Naive B cell (primary cell): ENCODE results near the gene PITPNC1. TPM values are rescaled to one million over a fixed set of nuclear protein-coding genes. Genes with fewer than 3 reads are reported as not detected.

ENCODE experiments used
- ATAC-seq, 2 donors: fragments of 150-1000 bp; cut with Tn5 transposase; 2 replicates each; pipeline ENCODE4 v1.10.0; 2021; ENCODE audit warnings: low read depth in 2 of 2, mild to moderate bottlenecking in 2 of 2, moderate library complexity in 2 of 2
- DNase-seq: peaks from one replicate; pipeline ENCODE4 v3.0.0; 2022
- H3K27ac Mint-ChIP-seq, 6 donors: one replicate each; pipeline ENCODE4 v1.8.0; 2020 to 2022; ENCODE audit warnings: mild to moderate bottlenecking in 6 of 6, mixed read lengths in 6 of 6, moderate library complexity in 5 of 6, inconsistent platforms in 2 of 6
- H3K27me3 Mint-ChIP-seq, 3 donors: one replicate each; pipeline ENCODE4 v1.8.0; 2021 to 2022; ENCODE audit warnings: mixed read lengths in 3 of 3, mild to moderate bottlenecking in 1 of 3
- H3K36me3 Mint-ChIP-seq, 2 donors: one replicate each; pipeline ENCODE4 v1.8.0; 2020 to 2022; ENCODE audit warnings: mixed read lengths in 2 of 2, inconsistent platforms in 1 of 2, mild to moderate bottlenecking in 1 of 2
- H3K4me1 Mint-ChIP-seq, 3 donors: one replicate each; pipeline ENCODE4 v1.8.0; 2020 to 2022; ENCODE audit warnings: mixed read lengths in 3 of 3, inconsistent platforms in 1 of 3, mild to moderate bottlenecking in 1 of 3, moderate library complexity in 1 of 3
- H3K4me3 Mint-ChIP-seq, 8 donors: one replicate each; pipeline ENCODE4 v1.8.0; 2020 to 2022; ENCODE audit warnings: mild to moderate bottlenecking in 8 of 8, mixed read lengths in 8 of 8, moderate library complexity in 8 of 8, inconsistent platforms in 2 of 8
- H3K9me3 Mint-ChIP-seq, 7 donors: one replicate each; pipeline ENCODE4 v1.8.0; 2020 to 2022; ENCODE audit warnings: mixed read lengths in 7 of 7, mild to moderate bottlenecking in 5 of 7, inconsistent platforms in 2 of 7, moderate library complexity in 1 of 7
- polyA plus RNA-seq, 6 donors: library from polyadenylated mRNA; unstranded; fragments of 300-500 nt; fragmentation: Illumina TruSeq; gene quantifications; one replicate each; pipeline ENCODE4 v1.2.3, GENCODE V29; 2021; ENCODE audit warnings: low read depth in 6 of 6

PITPNC1 gene
- polyA plus RNA-seq, 6 donors from 2014 or later: 7.2 to 14.5 (median 12.3) TPM

DNA sequence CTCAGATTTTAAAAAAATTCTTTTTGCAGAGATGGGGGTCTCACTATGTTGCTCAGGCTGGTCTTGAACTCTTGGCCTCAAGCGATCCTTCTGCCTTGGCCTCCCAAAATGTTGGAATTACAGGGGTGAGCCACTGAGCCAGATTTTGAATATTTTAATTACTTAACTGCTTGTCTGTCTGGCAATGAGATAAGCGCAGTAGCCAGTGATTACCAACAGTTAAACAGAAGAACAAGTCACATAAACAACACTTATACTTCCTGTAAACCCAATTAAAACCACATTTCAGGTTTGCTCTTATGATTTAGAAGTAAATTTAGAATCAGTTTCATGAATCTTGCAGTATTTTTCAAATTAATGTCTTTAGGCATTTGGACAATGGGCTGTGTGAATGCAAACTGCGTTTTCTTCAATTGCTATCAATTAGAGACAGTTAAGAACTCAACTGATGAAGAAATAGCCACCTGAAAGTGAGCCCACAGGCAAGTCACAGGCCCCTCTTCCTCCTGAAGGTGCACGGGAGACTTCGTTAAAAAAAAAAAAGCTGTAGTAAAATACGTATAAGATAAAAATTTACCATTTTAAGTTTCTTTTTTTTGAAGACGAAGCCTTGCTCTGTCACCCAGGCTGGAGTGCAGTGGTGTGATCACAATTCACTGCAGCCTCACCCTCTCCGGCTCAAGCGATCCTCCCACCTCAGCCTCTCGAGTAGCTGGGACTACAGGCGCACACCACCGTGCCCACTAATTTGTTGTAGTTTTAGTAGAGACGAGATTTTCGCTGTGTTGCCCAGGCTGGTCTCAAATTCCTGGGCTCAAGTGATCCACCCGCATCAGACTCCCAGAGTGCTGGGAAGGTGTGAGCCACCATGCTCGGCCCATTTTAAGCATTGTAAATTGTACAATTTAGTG is 73.0 kb downstream of the PITPNC1 start:
- H3K27ac Mint-ChIP-seq: no peak overlapping the region
- ATAC-seq (no peak), DNase-seq (no peak)
- peaks cover 14 to 25% (median 18%) of the 10 kb centered on the region in 3 donors for H3K4me1 Mint-ChIP-seq
- H3K36me3 Mint-ChIP-seq: no peaks in the 10 kb centered on the region
- no peak overlapping the region for H3K4me3 Mint-ChIP-seq
- no peaks in the 10 kb centered on the region for H3K9me3 Mint-ChIP-seq
- no peaks in the 10 kb centered on the region for H3K27me3 Mint-ChIP-seq

DNA sequence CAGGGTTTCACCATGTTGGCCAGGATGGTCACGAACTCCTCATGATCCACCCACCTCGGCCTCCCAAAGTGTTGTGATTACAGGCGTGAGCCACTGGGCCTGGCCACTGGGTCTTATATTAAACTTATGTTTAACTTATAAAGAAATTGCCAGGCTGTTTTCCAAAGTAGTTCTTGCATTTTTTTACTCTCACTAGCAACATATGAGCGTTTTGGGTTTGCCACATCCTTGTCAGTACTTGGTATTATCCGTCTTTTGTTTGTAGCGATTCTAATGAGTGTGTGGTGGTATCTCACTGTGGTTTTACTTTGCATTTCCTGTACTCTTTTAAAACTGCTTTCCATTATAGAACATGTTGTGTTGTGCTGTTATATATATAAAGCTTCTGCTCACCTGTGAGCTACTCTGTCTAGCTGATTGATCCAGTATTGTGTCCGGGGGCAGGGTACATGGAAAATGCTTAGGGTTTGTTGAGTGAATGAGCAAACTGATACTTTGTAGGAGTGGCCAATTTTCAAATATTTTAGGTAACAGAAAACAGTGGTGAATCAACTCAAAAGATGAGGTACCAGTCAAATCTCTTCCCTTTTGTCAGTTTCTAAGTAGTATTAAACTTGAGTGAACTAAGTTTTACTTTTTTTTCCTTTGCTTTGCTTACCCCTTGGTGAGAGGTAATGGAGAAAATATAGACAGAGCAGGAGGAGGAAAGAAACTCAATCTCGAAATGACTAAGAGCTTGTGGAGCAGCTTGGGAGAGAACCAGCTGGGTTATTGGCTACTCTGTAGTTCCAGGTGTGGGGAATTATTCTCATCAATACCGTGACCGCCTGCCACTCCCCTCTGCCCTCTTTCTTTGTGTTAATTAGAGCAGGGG is 75.8 kb downstream of the PITPNC1 start:
- no peak overlapping the region for H3K4me3 Mint-ChIP-seq
- DNase-seq (no peak), ATAC-seq (no peak)
- H3K36me3 Mint-ChIP-seq: peaks cover 0 to 3% of the 10 kb centered on the region in 2 donors
- peaks cover 15 to 29% (median 21%) of the 10 kb centered on the region in 3 donors for H3K4me1 Mint-ChIP-seq
- H3K27ac Mint-ChIP-seq: peak overlapping the region in 1 of 6 donors; percentile 59
- H3K27me3 Mint-ChIP-seq: no peaks in the 10 kb centered on the region
- H3K9me3 Mint-ChIP-seq: peaks cover under 1 to 8% (median 2%) of the 10 kb centered on the region in 7 donors

DNA sequence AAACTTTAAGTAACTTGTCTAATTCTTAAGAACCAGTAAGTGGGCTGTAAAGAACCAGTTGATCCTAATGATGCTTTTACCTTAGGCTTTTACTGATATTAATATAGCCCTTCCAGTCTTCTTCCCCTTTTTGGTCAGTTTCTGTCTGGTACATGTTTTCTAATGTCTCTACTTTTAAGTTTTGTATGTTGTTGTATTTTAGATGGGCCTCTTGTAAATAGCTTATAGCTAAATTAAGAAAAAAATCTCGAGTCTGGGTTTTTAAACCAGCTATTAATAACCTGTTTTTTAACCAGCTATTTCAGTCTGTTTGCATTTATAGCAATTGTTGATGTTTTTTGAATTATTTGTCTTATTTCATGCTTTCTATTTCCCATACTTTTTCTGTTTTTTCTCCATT is 79.0 kb downstream of the PITPNC1 start:
- Mint-ChIP-seq H3K9me3 (peaks cover 7 to 17% (median 11%) of the 10 kb centered on the region in 7 donors), H3K4me3 (no peak overlapping the region), H3K4me1 (peaks cover 11 to 21% (median 12%) of the 10 kb centered on the region in 3 donors), H3K27ac (peak overlapping the region in 1 of 6 donors; percentile 70), H3K27me3 (no peaks in the 10 kb centered on the region), H3K36me3 (peaks cover 0 to 24% of the 10 kb centered on the region in 2 donors)
- no peak for ATAC-seq
- no peak for DNase-seq

DNA sequence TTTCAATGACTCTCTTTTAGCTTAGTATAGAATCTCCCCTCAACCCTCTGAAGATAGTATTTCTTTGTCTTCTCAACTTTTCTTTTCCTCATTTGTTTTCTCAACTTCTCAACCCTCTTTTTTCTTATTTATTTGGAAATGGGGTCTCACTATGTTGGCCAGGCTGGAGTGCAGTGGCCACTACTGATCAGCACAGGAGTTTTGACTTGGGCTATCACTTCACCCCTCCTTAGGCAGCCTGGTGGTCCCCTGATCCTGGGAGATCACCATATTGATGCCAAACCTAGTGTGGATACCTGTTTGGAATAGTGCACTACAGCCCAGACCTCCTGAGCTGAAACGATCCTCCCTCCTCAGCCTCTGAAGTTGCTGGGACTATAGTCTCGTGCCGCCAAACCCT is 79.8 kb downstream of the PITPNC1 start:
- no peaks in the 10 kb centered on the region for H3K27me3 Mint-ChIP-seq

DNA sequence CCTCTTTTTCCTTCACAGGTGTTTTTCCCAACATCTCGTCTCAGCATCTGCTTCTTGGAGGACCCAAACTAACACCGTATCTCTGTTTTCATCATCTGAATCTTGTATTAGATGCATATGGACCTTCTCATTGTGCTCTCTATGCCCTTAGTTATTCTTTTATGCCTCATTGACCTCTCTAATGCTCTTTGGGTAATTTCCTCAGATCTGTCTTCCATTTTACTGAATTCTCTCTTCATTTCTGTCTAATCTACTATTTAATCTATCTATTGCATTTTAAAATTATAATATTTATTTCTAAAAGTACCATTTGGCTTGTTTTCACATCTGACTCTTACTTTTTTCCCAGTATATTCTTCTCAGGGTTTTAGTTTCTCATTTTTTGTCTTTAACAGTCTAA is 81.1 kb downstream of the PITPNC1 start:
- ATAC-seq (no peak), DNase-seq (no peak)
- Mint-ChIP-seq H3K27me3 (no peaks in the 10 kb centered on the region), H3K9me3 (peaks cover 7 to 17% (median 11%) of the 10 kb centered on the region in 7 donors), H3K27ac (peak overlapping the region in 1 of 6 donors; percentile 34), H3K4me3 (no peak overlapping the region), H3K36me3 (peaks cover 0 to 24% of the 10 kb centered on the region in 2 donors), H3K4me1 (peaks cover 6 to 12% (median 7%) of the 10 kb centered on the region in 3 donors)

More for the DNA sequence above, 79.8 kb downstream of the PITPNC1 start:
- H3K4me3 Mint-ChIP-seq: no peak overlapping the region
- H3K27ac Mint-ChIP-seq: peak overlapping the region in 1 of 6 donors; percentile 70
- peaks cover 11 to 22% (median 12%) of the 10 kb centered on the region in 3 donors for H3K4me1 Mint-ChIP-seq
- H3K36me3 Mint-ChIP-seq: peaks cover 0 to 24% of the 10 kb centered on the region in 2 donors
- H3K9me3 Mint-ChIP-seq: peaks cover 7 to 17% (median 11%) of the 10 kb centered on the region in 7 donors
- ATAC-seq (no peak), DNase-seq (no peak)

DNA sequence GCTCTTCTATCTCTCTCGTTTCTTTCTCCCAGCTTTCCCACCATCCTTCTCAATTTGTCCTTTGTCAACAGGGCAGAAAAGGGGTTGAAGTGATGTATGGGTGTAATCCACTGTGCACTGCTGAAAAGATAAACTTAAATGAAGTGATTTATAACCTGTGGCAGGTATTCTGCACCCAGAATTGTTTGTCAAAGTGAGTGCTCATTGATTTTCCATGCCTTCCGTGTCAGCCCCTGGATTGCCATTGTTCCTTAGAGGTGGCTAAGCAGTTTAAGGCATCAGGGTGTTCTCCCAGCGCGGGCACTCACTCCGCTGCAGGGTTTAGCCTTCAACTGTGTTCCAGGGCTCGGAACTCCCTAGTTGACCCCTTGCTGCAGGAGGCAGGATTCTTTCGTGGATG is 82.9 kb downstream of the PITPNC1 start:
- peaks cover 7 to 17% (median 11%) of the 10 kb centered on the region in 7 donors for H3K9me3 Mint-ChIP-seq
- no peaks in the 10 kb centered on the region for H3K27me3 Mint-ChIP-seq
- H3K4me1 Mint-ChIP-seq: peaks cover 5 to 12% (median 7%) of the 10 kb centered on the region in 3 donors
- H3K27ac Mint-ChIP-seq: peak overlapping the region in 1 of 6 donors; percentile 65
- no peak for DNase-seq
- no peak for ATAC-seq
- H3K4me3 Mint-ChIP-seq: no peak overlapping the region
- peaks cover 0 to 24% of the 10 kb centered on the region in 2 donors for H3K36me3 Mint-ChIP-seq

DNA sequence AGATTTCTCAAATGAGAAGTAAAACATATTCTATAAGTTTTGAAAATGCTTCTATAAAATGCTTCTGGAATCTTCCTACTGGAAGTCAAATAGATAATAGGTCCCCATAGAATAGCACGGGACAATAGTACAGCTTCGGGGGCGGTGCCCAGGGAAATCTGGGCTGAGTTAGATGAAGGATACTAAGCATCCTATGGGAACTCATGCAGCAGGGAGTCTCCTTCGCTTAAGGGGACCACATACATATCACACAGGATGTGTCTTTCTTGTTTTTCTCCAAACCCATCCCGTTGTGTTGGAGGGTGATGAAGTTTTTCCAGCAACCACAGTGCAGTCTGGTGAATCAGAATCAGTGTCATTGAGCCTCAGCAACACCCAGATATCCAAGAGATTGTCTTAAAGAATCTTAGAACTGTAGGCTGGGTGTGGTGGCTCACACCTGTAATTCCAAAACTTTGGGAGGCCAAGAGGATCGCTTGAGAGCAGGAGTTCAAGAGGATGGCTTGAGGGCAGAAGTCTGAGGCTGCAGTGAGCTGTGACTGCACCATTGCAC is 84.2 kb downstream of the PITPNC1 start:
- peak overlapping the region in 1 of 6 donors; percentile 33 for H3K27ac Mint-ChIP-seq
- peaks cover 0 to 24% of the 10 kb centered on the region in 2 donors for H3K36me3 Mint-ChIP-seq
- DNase-seq: no peak
- ATAC-seq: no peak
- no peaks in the 10 kb centered on the region for H3K27me3 Mint-ChIP-seq
- no peak overlapping the region for H3K4me3 Mint-ChIP-seq
- H3K9me3 Mint-ChIP-seq: peaks cover 7 to 17% (median 11%) of the 10 kb centered on the region in 7 donors
- H3K4me1 Mint-ChIP-seq: peaks cover under 1 to 11% (median 7%) of the 10 kb centered on the region in 3 donors

DNA sequence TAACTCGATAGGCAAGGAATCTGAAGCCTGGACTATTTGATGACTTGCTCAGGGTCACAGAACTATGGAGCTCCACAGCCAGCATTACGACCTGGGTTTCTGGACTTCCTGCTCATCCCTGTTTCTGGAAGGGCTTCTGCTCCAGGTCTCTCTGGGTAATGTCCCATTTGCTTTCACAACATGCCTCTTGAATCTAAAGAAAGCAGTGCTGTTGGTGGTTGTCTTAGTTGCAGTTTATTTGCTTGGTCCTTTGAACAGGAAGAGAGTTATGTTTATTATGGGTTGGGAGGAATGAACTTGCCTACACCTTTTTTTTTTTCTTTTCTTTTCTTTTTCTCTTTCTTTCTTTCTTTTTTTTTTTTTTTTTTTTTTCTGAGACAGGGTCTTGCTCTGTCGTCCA is 84.8 kb downstream of the PITPNC1 start:
- no peak for DNase-seq
- Mint-ChIP-seq H3K36me3 (peaks cover 0 to 24% of the 10 kb centered on the region in 2 donors), H3K4me3 (no peak overlapping the region), H3K4me1 (peaks cover 5 to 8% (median 7%) of the 10 kb centered on the region in 3 donors), H3K9me3 (peaks cover 7 to 17% (median 11%) of the 10 kb centered on the region in 7 donors), H3K27ac (no peak overlapping the region), H3K27me3 (no peaks in the 10 kb centered on the region)
- no peak for ATAC-seq

DNA sequence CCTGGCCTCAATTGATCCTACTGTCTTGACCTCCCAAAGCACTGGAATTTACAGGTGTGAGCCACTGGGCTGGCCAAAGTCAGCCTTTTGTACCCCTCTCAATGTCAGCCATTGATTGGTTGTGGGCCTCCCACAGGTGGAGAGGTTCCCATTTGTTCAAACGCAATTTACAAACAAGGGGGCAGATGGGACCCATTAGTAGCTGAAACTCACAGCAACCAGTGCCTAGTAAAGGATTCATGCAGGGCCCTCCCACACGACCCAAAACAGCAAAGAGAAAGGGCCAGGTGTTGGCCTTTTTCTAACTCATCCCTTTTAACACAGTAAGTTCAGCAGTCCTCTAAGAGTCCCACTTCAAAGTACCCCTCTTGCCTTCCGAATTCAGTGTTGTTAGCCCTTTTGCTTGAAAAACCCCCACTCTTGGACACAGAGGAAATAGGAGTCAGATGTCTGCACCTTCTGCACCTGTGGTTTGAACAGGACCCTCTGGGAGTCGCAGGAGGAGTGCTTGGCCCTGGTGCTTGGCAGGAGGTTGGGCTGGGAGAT is 89.2 kb downstream of the PITPNC1 start:
- no peaks in the 10 kb centered on the region for H3K36me3 Mint-ChIP-seq
- H3K9me3 Mint-ChIP-seq: peaks cover 0 to 6% (median 1%) of the 10 kb centered on the region in 7 donors
- ATAC-seq (no peak), DNase-seq (no peak)
- no peaks in the 10 kb centered on the region for H3K27me3 Mint-ChIP-seq
- no peak overlapping the region for H3K4me3 Mint-ChIP-seq
- H3K27ac Mint-ChIP-seq: peak overlapping the region in 1 of 6 donors; percentile 6
- peaks cover 5 to 16% (median 7%) of the 10 kb centered on the region in 3 donors for H3K4me1 Mint-ChIP-seq

DNA sequence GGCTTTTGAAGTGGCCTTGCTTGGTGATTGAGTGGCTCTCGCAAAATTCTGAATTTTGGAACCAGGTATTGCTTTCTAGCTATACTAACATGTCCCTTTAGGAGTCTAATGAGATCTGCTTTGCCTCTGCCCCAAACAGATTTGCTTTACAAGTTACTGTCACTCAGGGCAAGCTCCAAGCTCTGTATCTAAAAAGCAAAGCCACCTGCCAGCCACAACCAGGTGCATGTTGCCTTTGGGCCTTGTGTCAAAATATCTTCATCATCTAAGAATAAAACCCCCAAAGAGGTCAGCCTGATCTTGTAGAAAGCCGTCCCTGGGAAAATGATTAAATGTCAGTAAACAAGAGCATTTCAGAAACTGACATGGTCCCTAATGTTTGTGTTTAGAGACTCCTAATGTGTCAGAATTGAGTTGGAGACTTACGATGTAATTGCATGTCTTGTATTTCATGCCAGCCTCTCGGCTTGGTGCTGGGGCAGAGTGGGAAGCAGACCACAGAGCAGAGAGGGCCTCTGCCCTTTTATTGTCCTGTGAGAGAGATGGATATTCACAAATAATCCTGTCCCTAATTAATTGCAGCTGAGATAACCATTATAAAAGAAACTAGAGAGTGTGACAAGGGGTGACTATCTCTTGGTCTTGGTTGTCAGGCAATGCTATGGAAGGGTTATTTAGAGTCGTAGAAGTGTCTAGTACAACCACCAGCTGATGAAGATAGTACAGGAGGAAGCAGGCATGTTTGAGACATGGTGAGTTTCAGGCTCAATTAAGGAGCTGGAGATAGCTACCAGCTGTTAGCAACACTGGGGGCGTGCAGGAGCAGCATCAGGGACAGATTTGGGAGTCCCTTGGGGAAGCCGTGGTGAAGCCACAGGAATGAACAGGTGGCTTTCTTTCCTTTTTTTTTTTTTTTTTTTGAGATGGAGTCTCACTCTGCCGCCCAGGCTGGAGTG is 90.7 kb downstream of the PITPNC1 start:
- Mint-ChIP-seq H3K4me3 (no peak overlapping the region), H3K4me1 (peaks cover 0 to 16% (median 7%) of the 10 kb centered on the region in 3 donors), H3K27ac (peak overlapping the region in 2 of 6 donors; percentile 59 to 79), H3K36me3 (peaks cover 6 to 8% of the 10 kb centered on the region in 2 donors), H3K9me3 (peaks cover 0 to 9% (median 6%) of the 10 kb centered on the region in 7 donors), H3K27me3 (no peaks in the 10 kb centered on the region)
- DNase-seq (no peak), ATAC-seq (no peak)

DNA sequence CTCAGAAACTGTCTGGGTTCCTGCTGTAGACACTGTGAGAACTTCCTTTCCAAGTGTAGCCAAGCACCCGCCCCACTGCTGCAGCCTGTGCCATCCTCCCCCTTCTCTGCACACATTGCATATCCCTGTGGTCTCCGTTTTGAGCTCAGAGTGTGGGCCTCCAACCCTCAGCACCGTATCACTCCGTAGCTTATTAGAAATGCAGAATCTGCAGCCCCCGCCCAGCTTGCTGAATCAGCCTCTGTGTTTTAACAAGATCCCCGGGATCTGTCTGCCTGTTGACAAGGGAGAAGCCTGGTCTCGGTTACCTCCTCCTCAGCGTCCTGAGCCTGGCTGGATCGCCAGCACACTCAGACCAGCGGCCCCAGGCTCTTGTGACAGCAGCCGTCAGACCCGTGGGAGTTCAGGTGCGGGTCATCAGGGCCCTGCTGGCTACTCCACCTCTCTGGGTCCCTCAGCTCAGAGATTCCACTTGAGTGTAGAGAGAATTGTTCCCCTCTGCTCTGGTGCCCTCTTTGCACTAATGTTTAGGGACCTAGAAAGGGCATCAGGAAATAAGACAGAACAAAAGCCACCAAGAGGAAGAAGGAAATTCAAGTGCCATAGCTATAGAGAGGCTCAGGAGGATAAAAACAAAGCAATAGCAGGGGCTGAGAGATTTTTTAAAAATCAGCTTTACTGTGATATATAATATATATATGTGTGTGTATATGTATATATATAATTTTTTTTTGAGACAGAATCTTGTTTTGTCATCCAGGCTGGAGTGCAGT is 92.3 kb downstream of the PITPNC1 start:
- no peak for ATAC-seq
- no peak for DNase-seq
- Mint-ChIP-seq H3K27ac (no peak overlapping the region), H3K4me1 (peaks cover 0 to 16% (median 7%) of the 10 kb centered on the region in 3 donors), H3K9me3 (peaks cover 0 to 9% (median 6%) of the 10 kb centered on the region in 7 donors), H3K36me3 (peaks cover 6 to 8% of the 10 kb centered on the region in 2 donors), H3K4me3 (no peak overlapping the region), H3K27me3 (no peaks in the 10 kb centered on the region)
